Osteocyte (in vitro differentiated cells): ENCODE results near the gene IKZF3. TPM values are rescaled to one million over a fixed set of nuclear protein-coding genes. Genes with fewer than 3 reads are reported as not detected.
A peak's percentile ranks its signal among the peaks of the same experiment; 100 is the strongest.

Experiments used
- DNase-seq: peaks from one replicate; pipeline ENCODE4 v3.0.0; 2021; ENCODE audit warnings: mixed read lengths; ENCODE audit not compliant: unreplicated experiment; ENCODE audit errors: extremely low spot score
- H3K27ac Mint-ChIP-seq: one replicate; pipeline ENCODE4 v1.8.0; 2021; ENCODE audit warnings: mild to moderate bottlenecking, mixed read lengths; ENCODE audit not compliant: unreplicated experiment
- H3K27me3 Mint-ChIP-seq: one replicate; pipeline ENCODE4 v1.8.0; 2021; ENCODE audit warnings: mixed read lengths; ENCODE audit not compliant: unreplicated experiment
- H3K36me3 Mint-ChIP-seq: one replicate; pipeline ENCODE4 v1.8.0; 2021; ENCODE audit warnings: mixed read lengths; ENCODE audit not compliant: unreplicated experiment
- H3K4me1 Mint-ChIP-seq: one replicate; pipeline ENCODE4 v1.8.0; 2021; ENCODE audit warnings: mixed read lengths; ENCODE audit not compliant: unreplicated experiment
- H3K4me3 Mint-ChIP-seq: one replicate; pipeline ENCODE4 v1.8.0; 2021; ENCODE audit warnings: mild to moderate bottlenecking, moderate library complexity, mixed read lengths; ENCODE audit not compliant: unreplicated experiment
- H3K9me3 Mint-ChIP-seq: one replicate; pipeline ENCODE4 v1.8.0; 2021; ENCODE audit warnings: mixed read lengths; ENCODE audit not compliant: unreplicated experiment
- total RNA-seq: library from RNA; stranded (reverse); gene quantifications from 2 replicates; pipeline ENCODE4 v1.2.1, GENCODE V29; 2021
- TF ChIP-seq, protein P1 (sequence below): fragments of 200-600 bp; sonication (generic); IDR thresholded peaks from 2 replicates; pipeline ENCODE4 v1.5.0; 2021; ENCODE audit warnings: antibody characterized with exemption, mild to moderate bottlenecking, moderate library complexity

IKZF3 gene
- total RNA-seq, 1 donor from 2014 or later: not detected

DNA sequence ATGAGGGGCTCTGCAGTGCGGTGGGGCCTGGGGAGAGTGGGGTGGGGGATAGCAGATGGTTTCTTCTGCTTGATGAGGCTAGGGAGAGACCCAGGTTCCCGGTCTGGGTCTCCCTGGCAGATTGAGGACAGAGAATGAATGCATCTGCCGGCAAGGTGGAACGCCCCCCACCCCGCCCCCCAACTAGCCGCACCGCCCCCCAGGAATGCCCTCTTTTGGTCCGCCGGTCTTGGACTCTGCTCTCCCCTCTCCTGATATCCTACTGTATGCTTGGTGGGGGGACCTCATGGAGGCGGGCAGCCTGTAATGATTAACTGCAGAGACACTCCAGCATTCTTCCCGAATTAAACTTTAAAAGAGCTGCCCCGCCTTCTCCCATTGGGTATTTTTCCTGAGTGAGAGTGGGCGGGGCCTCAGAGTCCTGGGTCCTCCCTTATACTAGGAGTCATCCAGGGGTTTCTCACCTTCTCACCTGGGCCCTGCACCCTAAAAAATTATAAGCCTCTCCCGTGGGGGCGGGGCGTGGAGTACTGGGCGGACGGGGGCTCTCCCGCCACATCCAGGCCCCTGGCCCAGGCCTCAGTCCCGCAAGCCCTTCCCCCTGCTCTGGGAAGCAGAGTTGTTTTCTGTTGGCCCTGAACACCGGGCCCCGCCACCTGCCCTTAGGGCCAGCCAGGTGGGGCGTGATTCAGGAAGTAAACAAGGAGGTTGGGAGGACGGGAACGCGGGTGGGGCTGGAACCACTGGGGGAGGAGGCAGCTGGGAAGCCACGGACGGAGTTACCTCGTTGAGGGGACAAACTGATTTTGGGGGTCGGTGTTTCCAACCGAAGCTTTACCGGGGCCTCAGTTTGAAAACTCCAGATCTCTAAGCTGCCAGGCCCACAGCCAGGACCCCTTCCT lies 124.9 kb downstream of the IKZF3 start:
- TF ChIP-seq, protein P1, sequence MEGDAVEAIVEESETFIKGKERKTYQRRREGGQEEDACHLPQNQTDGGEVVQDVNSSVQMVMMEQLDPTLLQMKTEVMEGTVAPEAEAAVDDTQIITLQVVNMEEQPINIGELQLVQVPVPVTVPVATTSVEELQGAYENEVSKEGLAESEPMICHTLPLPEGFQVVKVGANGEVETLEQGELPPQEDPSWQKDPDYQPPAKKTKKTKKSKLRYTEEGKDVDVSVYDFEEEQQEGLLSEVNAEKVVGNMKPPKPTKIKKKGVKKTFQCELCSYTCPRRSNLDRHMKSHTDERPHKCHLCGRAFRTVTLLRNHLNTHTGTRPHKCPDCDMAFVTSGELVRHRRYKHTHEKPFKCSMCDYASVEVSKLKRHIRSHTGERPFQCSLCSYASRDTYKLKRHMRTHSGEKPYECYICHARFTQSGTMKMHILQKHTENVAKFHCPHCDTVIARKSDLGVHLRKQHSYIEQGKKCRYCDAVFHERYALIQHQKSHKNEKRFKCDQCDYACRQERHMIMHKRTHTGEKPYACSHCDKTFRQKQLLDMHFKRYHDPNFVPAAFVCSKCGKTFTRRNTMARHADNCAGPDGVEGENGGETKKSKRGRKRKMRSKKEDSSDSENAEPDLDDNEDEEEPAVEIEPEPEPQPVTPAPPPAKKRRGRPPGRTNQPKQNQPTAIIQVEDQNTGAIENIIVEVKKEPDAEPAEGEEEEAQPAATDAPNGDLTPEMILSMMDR: no peak
- H3K27ac Mint-ChIP-seq: no peak overlapping the region
- H3K27me3 Mint-ChIP-seq: peaks cover 5% of the 10 kb centered on the region
- DNase-seq: no peak
- no peaks in the 10 kb centered on the region for H3K9me3 Mint-ChIP-seq
- no peaks in the 10 kb centered on the region for H3K36me3 Mint-ChIP-seq
- H3K4me1 Mint-ChIP-seq: peaks cover 27% of the 10 kb centered on the region
- peak overlapping the region; percentile 56 for H3K4me3 Mint-ChIP-seq

DNA sequence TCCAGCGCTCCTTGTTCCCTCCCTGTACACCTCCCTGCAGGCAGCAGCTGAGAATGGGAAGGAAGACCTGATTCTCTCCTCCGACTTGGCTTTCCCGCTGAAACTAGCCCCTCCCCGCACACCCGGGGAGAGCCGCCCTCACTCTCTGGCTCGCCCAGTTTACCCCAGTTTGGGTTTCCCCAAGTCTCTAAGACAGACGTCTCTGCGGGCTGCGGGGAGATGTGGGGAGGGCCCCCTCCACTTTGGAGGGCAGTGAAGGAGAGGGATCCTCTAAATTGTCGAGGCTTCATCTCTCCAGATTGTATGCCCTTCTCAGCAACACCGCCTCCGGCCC lies 125.6 kb downstream of the IKZF3 start:
- H3K36me3 Mint-ChIP-seq: no peaks in the 10 kb centered on the region
- no peaks in the 10 kb centered on the region for H3K9me3 Mint-ChIP-seq
- peaks cover 27% of the 10 kb centered on the region for H3K4me1 Mint-ChIP-seq
- peaks cover 5% of the 10 kb centered on the region for H3K27me3 Mint-ChIP-seq
- H3K27ac Mint-ChIP-seq: no peak overlapping the region
- TF ChIP-seq, protein P1: no peak
- DNase-seq: no peak
- peak overlapping the region; percentile 56 for H3K4me3 Mint-ChIP-seq

DNA sequence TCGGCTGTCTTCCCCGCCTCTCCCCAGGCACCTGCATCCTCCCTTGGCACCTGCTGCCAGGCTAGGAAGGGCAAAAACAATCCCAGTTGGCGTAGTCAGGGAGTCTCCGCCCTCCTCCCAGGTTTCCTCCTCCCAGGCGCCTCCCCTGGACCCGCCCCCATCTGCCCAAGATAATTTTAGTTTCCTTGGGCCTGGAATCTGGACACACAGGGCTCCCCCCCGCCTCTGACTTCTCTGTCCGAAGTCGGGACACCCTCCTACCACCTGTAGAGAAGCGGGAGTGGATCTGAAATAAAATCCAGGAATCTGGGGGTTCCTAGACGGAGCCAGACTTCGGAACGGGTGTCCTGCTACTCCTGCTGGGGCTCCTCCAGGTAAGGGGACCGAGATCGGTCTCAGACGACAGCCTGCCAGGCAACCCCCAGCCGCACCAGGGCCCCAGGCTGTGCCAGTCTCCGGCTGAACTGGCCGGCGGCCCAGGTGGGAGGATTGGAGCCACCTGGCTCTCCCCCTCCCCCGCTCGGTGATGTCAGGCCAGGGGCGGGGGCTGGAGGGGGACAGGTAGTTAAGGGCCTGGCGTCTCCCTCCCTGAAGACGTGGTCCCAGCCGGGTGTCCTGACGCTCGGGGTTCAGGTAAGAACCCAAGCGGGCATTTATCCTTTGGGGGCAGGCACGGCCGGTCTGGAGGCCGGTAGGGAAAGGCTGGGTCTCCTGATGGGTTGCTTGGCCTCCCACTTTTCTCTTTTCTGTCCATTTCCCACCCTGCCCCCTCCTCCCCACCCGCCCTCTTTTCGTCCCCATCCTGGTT lies 126.1 kb downstream of the IKZF3 start, which contains the start of gene GRB7:
Gene GRB7 (plus strand): TSS at position 179 of the 808 bp plus-strand sequence. CDS start 4,364 bp downstream, outside the sequence.
- no peak for DNase-seq
- no peak within 1 kb of the TSS for H3K27ac Mint-ChIP-seq
- TF ChIP-seq, protein P1: no peak

DNA sequence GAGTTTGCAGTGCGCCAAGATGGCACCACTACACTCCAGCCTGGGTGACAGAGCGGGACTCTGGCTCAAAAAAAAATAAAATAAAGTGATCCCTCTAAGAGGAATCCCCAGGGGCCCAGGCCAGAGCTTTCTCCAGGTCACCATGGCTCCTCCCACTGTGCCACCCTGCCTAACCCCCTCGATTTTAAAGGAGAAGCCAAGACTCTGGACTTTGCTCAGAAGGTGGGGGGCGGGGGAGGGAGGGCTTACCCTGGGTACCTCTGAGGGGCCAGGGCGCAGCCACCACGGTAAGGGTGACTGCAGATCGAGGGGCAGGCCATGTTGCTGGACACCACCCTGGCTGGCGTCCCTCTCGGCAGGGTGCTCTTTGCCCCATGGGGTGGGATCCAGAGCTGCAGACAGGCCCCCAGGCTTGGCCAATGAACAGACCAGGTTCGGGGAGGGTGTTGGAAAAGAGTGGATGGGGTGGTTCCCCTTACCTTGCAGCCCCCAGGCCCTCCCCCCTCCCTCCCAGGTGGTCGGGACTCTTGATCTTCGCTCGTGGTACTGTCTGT lies 126.8 kb downstream of the IKZF3 start:
- H3K9me3 Mint-ChIP-seq: no peaks in the 10 kb centered on the region
- H3K36me3 Mint-ChIP-seq: no peaks in the 10 kb centered on the region
- peaks cover 27% of the 10 kb centered on the region for H3K4me1 Mint-ChIP-seq
- H3K27me3 Mint-ChIP-seq: peaks cover 5% of the 10 kb centered on the region
- TF ChIP-seq, protein P1: no peak
- H3K4me3 Mint-ChIP-seq: no peak overlapping the region
- no peak for DNase-seq
- H3K27ac Mint-ChIP-seq: no peak overlapping the region

More for the DNA sequence above, 126.1 kb downstream of the IKZF3 start, which contains the start of gene GRB7:
- H3K27me3 Mint-ChIP-seq: peaks cover 5% of the 10 kb centered on the region
- H3K4me3 Mint-ChIP-seq: peak within 1 kb of the TSS; percentile 56
- no peaks in the 10 kb centered on the region for H3K9me3 Mint-ChIP-seq
- H3K4me1 Mint-ChIP-seq: peaks cover 27% of the 10 kb centered on the region
- H3K36me3 Mint-ChIP-seq: no peaks in the 10 kb centered on the region
